Central memory CD8-positive, alpha-beta T cell (primary cell): ENCODE data around the gene SARDH.
"Not testable (repeated sequence)": the region's sequence is repeated elsewhere in the genome, so short reads cannot be mapped to it uniquely, and the experiment has no call there.

Experiments
- ATAC-seq: fragments of 150-1000 bp; cut with Tn5 transposase; replicated peaks from 2 replicates; pipeline ENCODE4 v1.10.0; 2022; ENCODE audit warnings: mild to moderate bottlenecking, moderate FRiP score, moderate number of reproducible peaks; ENCODE audit not compliant: poor library complexity, severe bottlenecking; ENCODE audit errors: extremely low read depth
- DNase-seq, 2 donors: peaks; one replicate each; pipeline ENCODE4 v3.0.0; 2021; ENCODE audit warnings: low spot score in 2 of 2
- H3K27ac Mint-ChIP-seq: one replicate; pipeline ENCODE4 v1.8.0; 2022; ENCODE audit warnings: low read depth, mild to moderate bottlenecking, moderate library complexity, mixed read lengths
- H3K27me3 Mint-ChIP-seq: one replicate; pipeline ENCODE4 v1.8.0; 2022; ENCODE audit warnings: mixed read lengths
- H3K36me3 Mint-ChIP-seq: one replicate; pipeline ENCODE4 v1.8.0; 2022; ENCODE audit warnings: mild to moderate bottlenecking, moderate library complexity, mixed read lengths; ENCODE audit not compliant: insufficient read depth
- H3K4me1 Mint-ChIP-seq: one replicate; pipeline ENCODE4 v1.8.0; 2022; ENCODE audit warnings: mixed read lengths
- H3K4me3 Mint-ChIP-seq: one replicate; pipeline ENCODE4 v1.8.0; 2022; ENCODE audit warnings: mild to moderate bottlenecking, moderate library complexity, mixed read lengths
- H3K9me3 Mint-ChIP-seq: one replicate; pipeline ENCODE4 v1.8.0; 2022; ENCODE audit warnings: mixed read lengths

The SARDH gene

GRCh38 chr9:133771486-133772482 lies 33.6 kb upstream of the SARDH start:
- H3K9me3 Mint-ChIP-seq, result no peaks in the 10 kb centered on the region
- H3K27ac Mint-ChIP-seq, result no peak overlapping the region
- DNase-seq, result no peak
- H3K4me1 Mint-ChIP-seq, result no peaks in the 10 kb centered on the region
- H3K4me3 Mint-ChIP-seq, result no peak overlapping the region
- H3K36me3 Mint-ChIP-seq, result no peaks in the 10 kb centered on the region
- no peaks in the 10 kb centered on the region for H3K27me3 Mint-ChIP-seq
- ATAC-seq, result no peak

DNA sequence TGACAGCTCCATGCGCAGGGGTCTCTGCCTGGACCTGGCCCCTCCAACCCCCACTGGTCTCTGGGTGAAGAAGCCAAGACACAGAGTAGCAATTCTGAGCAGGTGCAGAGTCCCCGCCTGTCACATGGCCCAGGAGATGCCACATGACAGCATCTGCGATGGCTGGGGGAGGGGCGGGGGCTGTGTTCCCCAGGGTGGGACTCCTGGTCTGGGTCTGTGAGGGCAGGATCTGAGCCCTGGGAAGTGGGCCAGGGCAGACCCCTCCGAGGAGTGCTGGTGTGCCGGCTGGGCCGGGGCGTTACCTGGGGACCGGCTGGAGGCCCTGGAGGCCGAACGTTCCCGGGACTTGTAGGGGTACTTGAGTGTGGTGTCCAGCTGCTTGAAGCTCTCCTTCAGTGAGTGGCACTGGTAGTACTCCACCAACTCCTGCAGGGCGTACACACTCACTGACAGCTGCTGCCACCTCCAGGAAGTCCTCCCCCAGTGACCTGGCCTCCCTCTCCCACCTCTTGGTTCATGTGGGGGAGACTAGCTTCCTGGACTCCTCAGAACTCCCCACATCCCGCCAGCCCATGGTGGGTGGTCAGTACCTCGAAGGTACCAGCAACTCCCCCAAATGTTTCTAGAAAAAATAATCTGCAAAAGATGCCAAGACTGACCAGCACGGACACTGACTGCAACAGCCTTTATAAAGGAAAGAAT lies 32.1 kb upstream of the SARDH start:
- Mint-ChIP-seq H3K4me3 (no peak overlapping the region), H3K9me3 (no peaks in the 10 kb centered on the region), H3K4me1 (no peaks in the 10 kb centered on the region), H3K27ac (no peak overlapping the region), H3K27me3 (no peaks in the 10 kb centered on the region), H3K36me3 (no peaks in the 10 kb centered on the region)
- ATAC-seq, result no peak
- DNase-seq, result no peak

DNA sequence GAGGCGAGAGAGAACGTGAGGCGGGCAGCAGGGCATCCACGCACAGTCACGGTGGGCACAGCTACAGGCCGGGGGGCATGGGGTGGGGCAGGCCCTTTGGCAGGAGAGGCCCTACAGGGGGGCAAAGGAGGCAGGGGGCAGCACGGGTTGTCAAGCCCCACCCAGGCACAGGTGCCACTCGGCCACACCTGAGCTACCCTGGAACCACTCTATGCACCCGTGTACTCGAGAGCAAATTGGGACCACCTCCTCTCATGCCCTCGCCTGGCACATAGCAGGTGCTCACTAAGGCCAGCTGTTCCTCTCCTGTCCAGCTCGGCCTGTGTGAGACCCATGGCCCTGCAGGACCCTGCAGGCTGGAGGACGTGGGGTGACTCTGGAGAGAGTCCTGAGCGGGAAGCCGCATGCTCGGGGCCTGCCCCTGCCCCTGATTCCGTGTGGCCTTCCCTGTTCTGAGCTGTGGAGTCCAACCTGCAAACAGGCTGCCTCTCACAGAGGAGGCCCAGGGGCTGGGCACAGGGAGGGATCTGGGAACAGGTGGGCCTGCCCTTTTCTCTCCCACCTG lies 31.4 kb upstream of the SARDH start:
- no peak for ATAC-seq
- no peak for DNase-seq
- Mint-ChIP-seq H3K27ac (no peak overlapping the region), H3K4me3 (no peak overlapping the region), H3K27me3 (no peaks in the 10 kb centered on the region), H3K36me3 (no peaks in the 10 kb centered on the region), H3K9me3 (peaks cover 1% of the 10 kb centered on the region), H3K4me1 (no peaks in the 10 kb centered on the region)

DNA sequence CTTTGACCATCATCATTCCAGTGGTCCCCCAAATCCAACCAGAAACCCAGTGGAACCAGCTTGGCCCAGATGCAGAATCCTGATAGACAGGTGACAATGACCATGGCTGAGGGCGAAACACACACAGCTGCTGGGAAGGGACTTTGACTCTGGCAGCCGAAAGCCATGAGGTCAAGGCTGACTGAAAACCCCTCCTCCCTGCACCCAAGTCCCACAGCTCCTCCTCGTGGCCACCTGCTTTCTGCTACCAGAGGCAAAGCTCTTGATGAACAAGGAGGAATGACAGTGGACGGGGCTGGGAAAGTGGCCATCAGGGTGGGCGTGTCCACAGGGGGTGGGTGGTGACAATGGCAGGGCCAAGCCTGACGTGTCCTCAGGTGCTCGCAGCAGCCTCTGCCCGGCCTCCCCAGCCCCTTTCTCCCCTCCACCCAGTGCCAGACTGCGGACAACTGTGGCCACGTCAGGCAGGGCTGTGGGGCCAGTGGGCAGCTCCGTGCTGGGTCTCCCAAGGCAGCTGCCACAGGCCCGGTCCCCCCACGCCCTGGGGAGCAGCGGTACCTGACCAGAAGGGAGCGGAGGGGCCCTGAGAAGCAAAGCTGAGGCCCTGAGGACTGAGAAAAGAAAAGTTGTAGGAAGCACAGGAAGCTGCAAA lies 30.8 kb upstream of the SARDH start:
- DNase-seq (no peak), ATAC-seq (no peak)
- Mint-ChIP-seq H3K27me3 (no peaks in the 10 kb centered on the region), H3K9me3 (peaks cover 6% of the 10 kb centered on the region), H3K27ac (no peak overlapping the region), H3K4me1 (no peaks in the 10 kb centered on the region), H3K36me3 (no peaks in the 10 kb centered on the region), H3K4me3 (no peak overlapping the region)

DNA sequence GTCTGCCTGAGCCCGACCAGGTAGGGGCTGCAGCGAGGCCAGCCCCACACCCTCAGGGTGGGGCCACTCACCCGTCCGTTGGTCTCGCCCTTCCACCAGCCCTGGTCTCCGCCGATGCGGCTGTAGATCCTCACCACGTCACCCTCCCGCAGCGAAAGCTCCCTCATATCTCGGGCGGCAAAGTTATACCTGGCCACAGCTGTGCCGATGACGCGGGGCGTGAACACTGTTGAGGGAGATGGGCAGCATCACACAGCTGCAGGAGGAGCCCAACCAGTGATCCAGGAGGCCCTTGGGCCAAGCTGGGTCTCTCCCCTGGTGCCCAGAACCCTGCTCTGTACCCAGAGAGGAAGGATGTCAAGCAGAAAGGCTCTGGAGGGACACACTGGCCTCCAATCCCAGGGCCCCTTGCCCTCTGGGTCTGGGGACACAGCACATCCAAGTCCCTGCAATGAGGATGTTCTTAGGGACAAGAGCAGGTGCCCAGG lies 30.3 kb upstream of the SARDH start:
- DNase-seq (no peak), ATAC-seq (no peak)
- no peaks in the 10 kb centered on the region for H3K4me1 Mint-ChIP-seq
- peaks cover 6% of the 10 kb centered on the region for H3K9me3 Mint-ChIP-seq
- H3K4me3 Mint-ChIP-seq, result no peak overlapping the region
- H3K27me3 Mint-ChIP-seq, result no peaks in the 10 kb centered on the region
- H3K27ac Mint-ChIP-seq, result no peak overlapping the region
- no peaks in the 10 kb centered on the region for H3K36me3 Mint-ChIP-seq

- Mint-ChIP-seq H3K4me3 (no peak overlapping the region), H3K9me3 (peaks cover 6% of the 10 kb centered on the region), H3K27ac (no peak overlapping the region), H3K36me3 (no peaks in the 10 kb centered on the region), H3K27me3 (no peaks in the 10 kb centered on the region), H3K4me1 (no peaks in the 10 kb centered on the region)
- DNase-seq (no peak), ATAC-seq (no peak)
Observed at GRCh38 chr9:133767625-133768024, 29.5 kb upstream of the SARDH start.

- H3K9me3 Mint-ChIP-seq, result peaks cover 6% of the 10 kb centered on the region
- DNase-seq (no peak), ATAC-seq (no peak)
- no peaks in the 10 kb centered on the region for H3K27me3 Mint-ChIP-seq
- no peak overlapping the region for H3K4me3 Mint-ChIP-seq
- no peak overlapping the region for H3K27ac Mint-ChIP-seq
- H3K36me3 Mint-ChIP-seq, result no peaks in the 10 kb centered on the region
- H3K4me1 Mint-ChIP-seq, result no peaks in the 10 kb centered on the region
Observed at GRCh38 chr9:133767008-133767407, 28.9 kb upstream of the SARDH start.

DNA sequence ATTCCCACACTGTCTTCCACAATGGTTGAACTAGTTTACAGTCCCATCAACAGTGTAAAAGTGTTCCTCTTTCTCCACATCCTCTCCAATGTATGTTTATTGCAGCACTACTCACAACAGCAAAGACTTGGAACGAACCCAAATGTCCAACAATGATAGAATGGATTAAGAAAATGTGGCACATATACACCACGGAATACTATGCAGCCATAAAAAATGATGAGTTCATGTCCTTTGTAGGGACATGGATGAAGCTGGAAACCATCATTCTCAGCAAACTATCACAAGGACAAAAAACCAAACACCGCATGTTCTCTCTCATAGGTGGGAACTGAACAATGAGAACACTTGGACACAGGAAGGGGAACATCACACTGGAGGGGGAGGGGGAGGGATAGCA lies 28.1 kb upstream of the SARDH start:
- not testable (repeated sequence) for H3K27me3 Mint-ChIP-seq, H3K4me3 Mint-ChIP-seq, H3K36me3 Mint-ChIP-seq, H3K4me1 Mint-ChIP-seq, ATAC-seq, DNase-seq, H3K27ac Mint-ChIP-seq, H3K9me3 Mint-ChIP-seq

- Mint-ChIP-seq H3K9me3 (peaks cover 6% of the 10 kb centered on the region), H3K27me3 (peaks cover 7% of the 10 kb centered on the region), H3K27ac (no peak overlapping the region), H3K4me1 (no peaks in the 10 kb centered on the region), H3K4me3 (no peak overlapping the region), H3K36me3 (peaks cover 1% of the 10 kb centered on the region)
- ATAC-seq, result no peak
- no peak for DNase-seq
Observed at GRCh38 chr9:133763272-133764183, 25.4 kb upstream of the SARDH start.

- DNase-seq, result no peak
- H3K27ac Mint-ChIP-seq, result no peak overlapping the region
- H3K9me3 Mint-ChIP-seq, result peaks cover 6% of the 10 kb centered on the region
- no peak overlapping the region for H3K4me3 Mint-ChIP-seq
- ATAC-seq, result no peak
- H3K36me3 Mint-ChIP-seq, result peaks cover 1% of the 10 kb centered on the region
- H3K4me1 Mint-ChIP-seq, result no peaks in the 10 kb centered on the region
- H3K27me3 Mint-ChIP-seq, result peaks cover 7% of the 10 kb centered on the region
Observed at GRCh38 chr9:133762488-133763271, 24.5 kb upstream of the SARDH start.

GRCh38 chr9:133761641-133762248 lies 23.6 kb upstream of the SARDH start:
- H3K27ac Mint-ChIP-seq, result no peak overlapping the region
- DNase-seq (no peak), ATAC-seq (no peak)
- peaks cover 7% of the 10 kb centered on the region for H3K27me3 Mint-ChIP-seq
- peaks cover 1% of the 10 kb centered on the region for H3K36me3 Mint-ChIP-seq
- no peak overlapping the region for H3K4me3 Mint-ChIP-seq
- no peaks in the 10 kb centered on the region for H3K4me1 Mint-ChIP-seq
- H3K9me3 Mint-ChIP-seq, result peaks cover 6% of the 10 kb centered on the region
